Activated T-cell treated with anti-CD3 and anti-CD28 coated beads, Interleukin-2, amount 50 U/mL, for 1 hour (primary cell): ENCODE measurements around the gene CD247.

ENCODE experiments used
- DNase-seq: peaks from one replicate; pipeline ENCODE4 v3.0.0-alpha.2; 2020

CD247 gene

GRCh38 chr1:167456524-167456923 lies 61.8 kb downstream of the CD247 start:
- peak; percentile 33 for DNase-seq

DNA sequence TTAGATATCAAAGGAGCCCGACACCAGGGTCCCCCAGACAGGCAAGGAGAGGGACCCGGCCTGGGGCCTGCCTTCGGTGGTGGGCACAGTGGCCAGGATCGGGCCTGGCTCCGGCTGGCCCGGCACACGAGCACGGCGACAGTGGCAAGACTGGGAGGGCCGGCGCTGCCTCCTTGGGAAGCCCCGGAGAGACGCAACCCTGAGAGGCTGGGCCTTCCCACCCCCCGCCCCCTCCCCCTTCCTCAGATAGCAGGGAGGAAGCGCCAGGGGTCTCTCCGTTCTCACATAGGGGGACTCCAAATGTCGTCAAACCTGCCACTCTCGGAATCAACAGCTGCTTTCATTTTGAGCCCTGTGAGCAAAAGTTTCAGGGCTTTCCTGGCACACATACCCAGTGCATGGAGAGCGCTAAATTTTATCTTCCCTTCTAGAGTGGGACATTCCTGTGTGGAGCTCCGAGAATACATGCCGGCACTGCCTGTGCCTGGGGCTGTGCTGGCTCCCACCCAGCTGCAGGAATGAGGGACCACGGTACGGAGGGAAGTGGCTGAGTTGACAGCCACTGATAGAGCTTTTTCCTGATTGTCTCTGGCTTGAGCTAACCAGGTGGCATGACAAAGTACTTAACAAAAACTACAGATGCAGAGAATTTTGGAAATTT lies 62.4 kb downstream of the CD247 start:
- DNase-seq, result no peak

DNA sequence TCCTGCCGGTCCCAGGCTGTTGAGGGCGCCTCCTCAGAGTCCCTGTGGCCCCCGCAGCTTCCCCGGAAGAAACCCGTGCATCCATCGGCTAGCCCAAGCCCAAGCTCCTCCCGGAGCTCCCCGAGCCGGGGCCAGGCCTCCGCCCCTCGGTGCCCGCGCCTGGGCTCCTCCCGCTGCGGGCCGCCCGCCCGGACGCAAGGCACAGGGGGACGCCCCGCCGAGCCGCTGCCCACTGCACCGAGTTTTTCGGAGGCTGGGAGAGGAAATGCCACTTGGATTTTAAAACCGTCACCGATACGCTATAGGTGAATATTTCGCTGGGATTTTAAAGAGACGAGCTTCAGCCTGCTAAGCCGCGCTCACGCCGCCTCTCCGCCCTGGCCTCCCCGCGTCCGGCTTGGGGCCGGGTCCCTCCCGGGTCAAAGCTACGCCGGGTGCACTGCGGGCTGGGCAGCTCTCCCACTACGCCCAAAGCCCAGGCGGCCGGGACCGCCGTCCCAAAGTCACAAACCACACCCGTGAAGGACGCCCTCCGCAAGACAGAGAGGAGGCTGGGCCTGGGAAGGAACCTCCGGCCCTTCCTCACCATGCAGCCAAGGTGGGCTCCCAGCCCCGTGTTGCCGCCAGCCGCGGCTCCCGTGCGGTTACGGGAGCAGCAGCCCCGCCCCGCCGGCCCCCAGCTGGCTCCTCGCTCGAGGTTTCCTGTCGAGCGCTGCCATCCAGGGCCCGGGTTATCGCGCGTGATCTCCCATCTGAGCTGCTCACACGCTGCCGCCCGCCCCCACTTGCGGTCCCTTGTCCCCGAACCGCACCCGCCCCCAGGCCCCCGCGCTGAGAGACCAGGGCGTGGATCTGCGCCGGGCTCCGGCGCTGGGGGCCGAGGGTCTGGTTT lies 63.2 kb downstream of the CD247 start:
- DNase-seq, result peak; percentile 81

DNA sequence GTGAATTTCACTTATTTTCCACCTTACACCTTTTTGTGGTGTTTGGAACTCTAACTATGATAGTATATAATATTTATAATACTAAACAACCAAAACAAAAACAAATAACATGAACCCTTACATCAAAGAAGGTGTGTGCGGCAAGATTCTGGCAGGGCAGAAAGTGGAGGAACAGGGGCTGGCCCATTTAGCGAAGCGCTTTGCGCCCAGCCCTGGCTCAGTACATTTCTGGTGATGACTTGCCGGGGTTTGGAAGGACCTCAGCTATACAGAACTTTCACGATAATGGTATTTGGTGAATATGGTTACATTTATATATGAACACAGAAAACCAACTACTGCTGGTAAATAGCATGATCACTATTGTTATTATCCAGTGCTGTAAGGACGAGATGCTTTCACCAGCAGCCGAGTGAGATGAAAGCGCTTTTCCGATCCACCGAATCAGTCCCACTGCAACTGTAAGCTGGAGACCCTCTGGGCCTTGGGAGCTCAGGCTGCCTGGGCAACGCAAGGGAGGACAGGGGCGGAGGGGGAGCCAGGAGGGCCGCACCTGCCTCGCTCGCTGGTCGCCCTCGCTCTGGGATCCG lies 63.9 kb downstream of the CD247 start:
- peak; percentile 55 for DNase-seq

GRCh38 chr1:167453123-167453522 lies 65.2 kb downstream of the CD247 start:
- DNase-seq, result peak; percentile 23

DNA sequence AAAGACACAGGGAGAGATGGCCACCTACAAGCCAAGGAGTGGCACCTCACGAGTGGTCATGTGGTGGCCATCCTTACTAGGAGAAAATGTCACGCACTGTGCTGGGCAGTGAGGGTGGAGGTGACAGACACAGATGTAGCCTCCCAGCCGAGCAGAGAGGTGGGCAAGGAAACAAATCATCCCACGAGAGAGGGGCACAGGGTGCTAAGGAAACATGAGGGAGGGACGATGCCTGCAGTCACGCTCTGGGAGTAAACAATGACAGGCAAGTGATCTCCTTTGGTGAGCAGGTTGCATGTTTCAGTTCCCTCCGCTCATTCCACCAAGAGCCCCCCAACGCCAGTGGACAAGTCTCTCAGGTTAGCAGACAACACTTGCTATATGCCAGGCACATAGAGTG lies 65.8 kb downstream of the CD247 start:
- DNase-seq, result peak; percentile 23

- DNase-seq, result peak; percentile 39
Measured at GRCh38 chr1:167450843-167451242, 67.5 kb downstream of the CD247 start.

DNA sequence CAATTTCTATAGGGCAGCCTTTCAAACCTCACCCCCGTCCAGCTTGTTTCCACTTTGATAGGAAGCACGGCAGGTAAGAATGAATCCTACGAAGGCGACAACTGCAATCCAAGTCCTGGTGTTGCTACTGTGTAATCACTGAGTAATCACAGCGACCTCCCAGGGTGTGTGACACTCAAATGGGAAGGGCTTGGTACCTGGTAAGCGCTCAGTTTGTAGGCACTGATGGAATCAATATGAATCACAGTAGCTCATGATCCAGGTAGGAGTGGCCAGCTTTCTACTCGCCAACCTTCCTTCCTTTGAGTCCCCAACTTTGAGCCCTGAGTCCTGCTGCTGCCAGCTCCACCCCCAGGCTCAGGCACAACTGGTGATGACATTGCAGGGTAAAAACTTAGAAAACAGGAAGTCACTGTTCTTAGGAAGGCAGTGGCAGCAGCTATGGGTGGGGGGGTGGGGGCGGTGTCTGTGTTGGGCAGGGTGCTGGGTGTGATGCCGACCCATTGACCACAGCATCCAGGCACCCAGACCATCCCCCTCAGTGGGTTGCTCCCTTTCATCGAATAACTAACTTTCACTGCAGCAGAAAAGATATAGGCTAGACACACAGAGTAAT lies 70.7 kb downstream of the CD247 start:
- peak; percentile 75 for DNase-seq

DNA sequence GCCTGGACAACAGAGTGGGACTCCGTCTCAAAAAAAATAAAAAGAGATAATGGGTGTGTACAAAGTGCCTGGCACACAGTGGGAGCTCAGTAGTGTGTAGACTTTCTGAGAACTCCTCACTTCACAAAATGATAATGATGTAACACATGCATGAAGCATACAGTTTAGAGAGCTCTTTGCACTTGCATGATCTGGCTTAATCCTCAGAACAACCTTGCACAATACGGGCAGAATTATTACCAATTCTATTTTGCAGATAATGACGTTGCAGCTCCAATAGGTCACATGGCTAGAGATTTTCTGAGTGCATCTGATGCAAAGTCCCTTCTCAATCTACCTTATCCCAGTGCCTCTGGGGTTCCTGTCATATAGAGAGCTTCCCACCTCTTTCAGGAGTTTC lies 71.4 kb downstream of the CD247 start:
- DNase-seq, result no peak

GRCh38 chr1:167443757-167444156 lies 74.6 kb downstream of the CD247 start:
- no peak for DNase-seq

- peak; percentile 16 for DNase-seq
Measured at GRCh38 chr1:167442854-167443565, 75.3 kb downstream of the CD247 start.

GRCh38 chr1:167442142-167442848 lies 76.0 kb downstream of the CD247 start:
- DNase-seq, result peak; percentile 89

- DNase-seq, result peak; percentile 14
Measured at GRCh38 chr1:167441222-167441621, 77.1 kb downstream of the CD247 start.

- DNase-seq, result no peak
Measured at GRCh38 chr1:167440776-167441175, 77.6 kb downstream of the CD247 start.

- peak; percentile 22 for DNase-seq
Measured at GRCh38 chr1:167440345-167440744, 78.0 kb downstream of the CD247 start.

DNA sequence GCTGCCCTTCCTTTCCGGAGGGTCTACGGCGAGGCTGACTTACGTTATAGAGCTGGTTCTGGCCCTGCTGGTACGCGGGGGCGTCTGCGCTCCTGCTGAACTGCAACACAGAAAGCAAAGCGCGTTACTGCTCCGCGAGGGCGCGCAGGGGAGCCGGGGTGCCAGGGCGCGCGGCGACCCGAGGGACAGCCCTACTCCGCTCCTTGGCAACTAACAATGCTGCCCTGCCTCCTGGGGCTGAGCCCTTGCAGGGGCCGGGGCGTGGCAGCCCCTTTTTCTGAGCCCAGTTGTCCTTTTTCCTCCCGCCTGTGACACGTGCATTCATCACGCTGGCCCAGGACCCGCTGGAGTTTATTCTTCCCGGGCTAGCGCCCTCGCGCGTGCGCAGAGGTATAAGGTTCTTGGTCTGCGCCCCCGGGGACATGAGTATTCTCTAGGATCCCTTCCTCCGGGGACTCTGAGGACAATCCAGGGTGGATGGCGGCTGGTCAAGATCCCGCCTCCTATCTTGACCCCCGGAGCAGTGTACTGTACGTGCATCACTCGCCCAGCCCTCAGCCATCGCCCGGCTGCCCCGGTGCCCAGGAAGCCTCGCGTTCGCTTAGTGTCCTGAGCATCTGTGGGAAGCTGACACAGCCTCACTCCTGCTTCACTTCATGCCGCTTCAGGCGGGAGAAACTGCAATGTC lies 78.9 kb downstream of the CD247 start:
- DNase-seq, result peak; percentile 55

DNA sequence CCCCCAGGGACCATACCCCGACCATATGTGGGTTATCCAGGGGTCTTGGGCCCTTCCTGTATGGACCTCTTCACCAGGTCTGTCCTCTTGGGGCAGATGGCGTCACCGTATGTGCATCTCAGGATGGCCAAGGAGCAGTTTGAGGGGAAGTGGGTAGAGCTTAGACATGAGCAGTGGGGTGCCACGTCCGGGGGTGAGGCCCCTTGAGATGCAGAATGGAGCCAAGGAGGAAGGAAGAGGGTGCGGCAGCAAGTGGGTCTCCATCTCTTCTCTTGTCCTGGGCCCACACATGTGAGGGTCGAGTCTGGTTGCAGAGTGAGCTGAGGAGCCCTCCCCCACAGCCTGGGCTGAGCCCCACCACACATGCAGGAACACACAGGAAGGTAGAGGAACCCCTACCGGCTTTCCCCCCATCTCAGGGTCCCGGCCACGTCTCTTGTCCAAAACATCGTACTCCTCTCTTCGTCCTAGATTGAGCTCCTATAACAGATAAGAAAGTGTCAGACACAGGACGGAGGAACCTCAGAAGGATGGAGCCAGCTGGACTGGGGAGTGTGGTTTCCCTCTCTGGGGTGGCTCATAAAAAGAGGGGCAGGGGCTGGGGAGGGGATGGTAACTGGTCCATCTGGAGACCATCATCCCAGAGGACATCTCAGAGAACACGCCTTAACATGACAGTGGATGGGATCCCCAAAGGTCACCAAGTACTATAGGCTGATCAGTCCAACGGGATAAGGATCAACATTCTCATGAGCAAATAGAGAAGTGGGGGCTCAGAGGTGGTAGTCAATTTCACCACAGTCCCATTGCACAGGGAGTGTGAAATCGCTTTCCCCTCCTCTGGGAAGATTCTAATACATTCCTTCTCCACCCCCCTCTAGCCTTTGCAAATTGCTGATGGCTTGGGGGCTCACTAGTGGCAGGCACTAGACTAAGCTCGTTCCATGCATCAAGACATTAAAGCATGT lies 79.9 kb downstream of the CD247 start:
- DNase-seq, result peak; percentile 37

GRCh38 chr1:167435484-167435883 lies 82.8 kb downstream of the CD247 start:
- DNase-seq, result peak; percentile 20

DNA sequence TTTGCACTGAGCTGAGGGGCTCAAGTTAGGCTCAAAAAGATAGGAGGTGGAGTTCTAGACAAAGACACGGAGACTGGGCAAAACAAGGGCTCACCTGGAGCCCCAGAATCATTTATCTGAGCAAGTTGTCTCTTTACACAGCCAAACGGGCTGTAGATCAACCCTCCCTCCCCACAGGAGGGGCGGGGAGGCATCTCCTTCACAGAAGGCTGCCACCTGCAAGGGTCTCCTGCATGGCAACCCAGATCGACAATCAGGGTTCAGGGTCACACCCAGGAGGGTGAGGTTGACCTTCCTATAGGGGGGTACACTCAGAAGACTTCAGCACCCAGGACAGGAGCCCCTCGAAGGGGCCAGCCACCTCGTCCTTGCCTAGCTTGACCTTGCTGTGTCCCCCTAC lies 84.0 kb downstream of the CD247 start:
- no peak for DNase-seq

DNA sequence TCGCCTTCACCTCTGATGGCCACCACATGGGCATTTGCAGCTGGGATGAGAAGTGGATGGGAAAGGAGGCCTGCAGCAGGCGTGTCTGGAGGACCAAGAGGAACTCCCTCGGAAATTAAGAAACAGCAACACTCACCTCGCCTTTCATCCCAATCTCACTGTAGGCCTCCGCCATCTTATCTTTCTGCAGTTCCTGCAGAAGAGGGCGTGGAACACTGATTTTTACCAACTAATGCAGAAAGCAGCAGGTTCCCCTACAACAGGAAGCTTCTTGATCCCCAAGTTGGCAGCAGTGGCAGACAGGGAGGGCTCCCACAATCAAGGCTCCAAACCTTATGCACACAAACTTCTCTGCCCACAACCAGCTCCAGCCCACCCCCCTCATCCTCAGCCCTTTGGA lies 84.4 kb downstream of the CD247 start:
- DNase-seq, result no peak
